Measurements from ENCODE around the gene SEC14L2.

GRCh38 chr22:30402028-30402765, 5.4 kb downstream of the SEC14L2 start:
- TF ChIP-seq CTCF (IDR thresholded peaks at IDR 0.05) (no peak), POLR2A (IDR thresholded peaks at IDR 0.05) (no peak)

All from adrenal gland (tissue), 5 donors.